22Rv1 (cell line): ENCODE results near the gene ARMC9.

Source experiments
- CTCF ChIP-seq: fragments of 450-650 bp; IDR thresholded peaks from 2 replicates; pipeline ENCODE4 v1.5.1; 2017; ENCODE audit warnings: mild to moderate bottlenecking
- ZFX ChIP-seq: fragments of 450-650 bp; IDR thresholded peaks from 2 replicates; pipeline ENCODE4 v1.6.1; 2017; ENCODE audit warnings: antibody characterized with exemption, borderline replicate concordance

- no peak for TF ChIP-seq CTCF
- no peak for TF ChIP-seq ZFX
These were observed 12.4 kb downstream of the ARMC9 start for GRCh38 chr2:231210782-231211181.
